ENCODE data around the gene CUTA. TPM values are rescaled to one million over a fixed set of nuclear protein-coding genes. Genes with fewer than 3 reads are reported as not detected.

CUTA gene
- total RNA-seq, 3 donors from 2014 or later (not counting 1 experiment from before 2014, with no cell fraction given): 166 to 186 (median 184) TPM

DNA sequence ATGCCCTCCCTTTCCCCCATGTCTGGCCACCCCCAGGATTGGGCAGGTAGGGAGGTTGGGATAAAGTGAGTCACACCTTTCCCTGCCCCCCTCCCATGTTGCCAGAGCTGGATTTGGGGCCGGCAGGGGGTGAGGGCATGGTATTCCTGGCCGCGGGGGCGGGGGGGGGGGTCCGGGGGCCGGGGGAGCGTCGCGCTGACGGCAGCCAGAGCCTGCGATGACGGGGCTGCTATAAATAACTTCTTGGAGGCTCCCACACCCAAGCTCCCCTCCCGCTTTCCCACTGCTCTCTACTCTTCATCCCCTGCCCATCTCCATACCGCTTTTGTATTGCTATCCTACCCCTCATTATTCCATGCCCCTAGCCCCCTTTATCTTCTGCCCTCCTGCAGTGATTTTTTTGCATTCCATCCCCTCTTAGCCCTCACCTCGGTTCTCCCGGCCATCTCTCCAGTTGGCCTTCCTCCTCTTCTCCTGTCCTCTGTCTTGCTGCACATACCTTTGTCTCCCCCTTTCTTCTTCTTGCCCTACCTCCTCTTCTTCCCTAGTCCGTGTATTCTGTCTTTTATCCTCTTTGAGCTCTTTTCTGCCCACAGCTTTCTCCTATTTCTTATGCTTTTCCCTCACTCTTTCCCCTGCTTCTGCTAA is 15.8 kb upstream of the CUTA start:
- Mint-ChIP-seq H3K27ac (peak overlapping the region in 1 of 2 donors; percentile 92), H3K27me3 (ENCODE audit: low read depth in 2 of 2) (no peaks in the 10 kb centered on the region), H3K36me3 (peaks cover 7% of the 10 kb centered on the region), H3K9me3 (no peaks in the 10 kb centered on the region), H3K4me3 (no peak overlapping the region), H3K4me1 (peaks cover 41 to 54% of the 10 kb centered on the region in 2 donors)
- no peaks in the 10 kb centered on the region for H3K9me3 ChIP-seq (ENCODE audit: control insufficient read depth, insufficient read depth, low read length)
- 51% methylated on average over 16 of the region's 17 CpGs for WGBS (ENCODE audit: insufficient coverage)
- H3K27me3 ChIP-seq (ENCODE audit: control insufficient read depth, insufficient read depth, low read length): no peaks in the 10 kb centered on the region
- TF ChIP-seq, protein P1, sequence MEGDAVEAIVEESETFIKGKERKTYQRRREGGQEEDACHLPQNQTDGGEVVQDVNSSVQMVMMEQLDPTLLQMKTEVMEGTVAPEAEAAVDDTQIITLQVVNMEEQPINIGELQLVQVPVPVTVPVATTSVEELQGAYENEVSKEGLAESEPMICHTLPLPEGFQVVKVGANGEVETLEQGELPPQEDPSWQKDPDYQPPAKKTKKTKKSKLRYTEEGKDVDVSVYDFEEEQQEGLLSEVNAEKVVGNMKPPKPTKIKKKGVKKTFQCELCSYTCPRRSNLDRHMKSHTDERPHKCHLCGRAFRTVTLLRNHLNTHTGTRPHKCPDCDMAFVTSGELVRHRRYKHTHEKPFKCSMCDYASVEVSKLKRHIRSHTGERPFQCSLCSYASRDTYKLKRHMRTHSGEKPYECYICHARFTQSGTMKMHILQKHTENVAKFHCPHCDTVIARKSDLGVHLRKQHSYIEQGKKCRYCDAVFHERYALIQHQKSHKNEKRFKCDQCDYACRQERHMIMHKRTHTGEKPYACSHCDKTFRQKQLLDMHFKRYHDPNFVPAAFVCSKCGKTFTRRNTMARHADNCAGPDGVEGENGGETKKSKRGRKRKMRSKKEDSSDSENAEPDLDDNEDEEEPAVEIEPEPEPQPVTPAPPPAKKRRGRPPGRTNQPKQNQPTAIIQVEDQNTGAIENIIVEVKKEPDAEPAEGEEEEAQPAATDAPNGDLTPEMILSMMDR (IDR thresholded peaks at IDR 0.05): no peak
- intact Hi-C loops (cut with micrococcal nuclease): no loop called here
- H3K4me3 ChIP-seq (ENCODE audit: low read length): no peak overlapping the region
- DNase-seq (no peak), ATAC-seq (no peak)
- peaks cover 44% of the 10 kb centered on the region for H3K4me1 ChIP-seq (ENCODE audit: control insufficient read depth, insufficient read depth, low read length)
- peaks cover 29% of the 10 kb centered on the region for H3K36me3 ChIP-seq (ENCODE audit: control insufficient read depth, insufficient read depth, low read length)
- no peak overlapping the region for H3K27ac ChIP-seq (ENCODE audit: low read length)

DNA sequence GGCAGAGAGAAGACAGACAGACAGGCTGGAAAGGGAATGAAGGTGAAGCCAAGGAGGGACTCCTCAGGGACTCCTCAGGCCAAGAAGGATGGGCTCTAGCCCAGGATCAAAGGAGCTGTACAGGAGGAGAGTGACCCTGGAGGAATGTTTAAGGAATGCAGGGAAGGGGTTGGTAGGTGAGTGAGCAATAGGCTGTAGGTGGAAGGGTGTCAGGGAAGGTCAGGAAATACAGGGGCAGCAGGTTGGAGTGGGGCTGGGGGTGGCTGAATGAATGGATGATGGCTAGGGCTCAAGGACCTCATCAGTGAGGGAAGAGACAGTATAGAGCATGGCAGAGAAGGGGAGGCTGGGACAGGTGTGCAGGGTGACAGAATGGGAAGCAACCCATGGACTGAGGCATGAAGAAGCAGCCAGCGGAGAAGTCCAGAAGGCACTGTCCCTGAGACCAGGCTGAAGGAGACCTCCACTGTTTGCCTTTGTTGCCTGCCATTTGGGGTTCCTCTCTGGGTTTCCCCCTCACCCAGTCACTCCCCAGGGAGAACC is 15.2 kb upstream of the CUTA start:
- TF ChIP-seq, protein P1 (IDR thresholded peaks at IDR 0.05): no peak
- Mint-ChIP-seq H3K4me1 (peaks cover 46 to 59% of the 10 kb centered on the region in 2 donors), H3K4me3 (peak overlapping the region; percentile 78), H3K27ac (peak overlapping the region; percentile 59 to 92), H3K9me3 (no peaks in the 10 kb centered on the region), H3K27me3 (ENCODE audit: low read depth in 2 of 2) (no peaks in the 10 kb centered on the region), H3K36me3 (peaks cover 7% of the 10 kb centered on the region)
- Histone ChIP-seq H3K36me3 (ENCODE audit: control insufficient read depth, insufficient read depth, low read length) (peaks cover 23% of the 10 kb centered on the region), H3K4me3 (ENCODE audit: low read length) (no peak overlapping the region), H3K27me3 (ENCODE audit: control insufficient read depth, insufficient read depth, low read length) (no peaks in the 10 kb centered on the region), H3K27ac (ENCODE audit: low read length) (no peak overlapping the region), H3K9me3 (ENCODE audit: control insufficient read depth, insufficient read depth, low read length) (no peaks in the 10 kb centered on the region), H3K4me1 (ENCODE audit: control insufficient read depth, insufficient read depth, low read length) (peaks cover 50% of the 10 kb centered on the region)
- WGBS (ENCODE audit: insufficient coverage): 96% methylated on average over 1 of the region's 1 CpG
- ATAC-seq: no peak
- intact Hi-C loops (cut with micrococcal nuclease): no loop called here
- no peak for DNase-seq

DNA sequence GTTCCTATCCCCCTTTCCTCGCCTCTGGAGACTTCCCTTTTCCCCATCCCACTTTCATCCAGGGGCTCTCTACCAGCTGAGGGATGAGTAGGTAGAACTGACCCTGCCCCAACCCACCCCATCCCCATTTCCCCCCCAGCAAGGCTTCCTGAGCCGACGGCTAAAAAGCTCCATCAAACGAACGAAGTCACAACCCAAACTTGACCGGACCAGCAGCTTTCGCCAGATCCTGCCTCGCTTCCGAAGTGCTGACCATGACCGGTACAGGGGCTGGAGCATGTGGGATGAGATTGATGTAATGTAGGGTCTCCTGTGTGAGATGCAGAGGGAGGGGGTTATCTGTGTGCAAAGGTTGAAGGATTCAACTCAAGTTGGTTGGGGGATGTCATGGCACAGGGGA is 14.6 kb upstream of the CUTA start:
- H3K27ac ChIP-seq (ENCODE audit: low read length): no peak overlapping the region
- Mint-ChIP-seq H3K27me3 (ENCODE audit: low read depth in 2 of 2) (no peaks in the 10 kb centered on the region), H3K4me3 (peak overlapping the region; percentile 78), H3K4me1 (peaks cover 47 to 61% of the 10 kb centered on the region in 2 donors), H3K27ac (peak overlapping the region; percentile 59 to 92), H3K9me3 (no peaks in the 10 kb centered on the region), H3K36me3 (peaks cover 5% of the 10 kb centered on the region)
- ATAC-seq (no peak), DNase-seq (no peak)
- TF ChIP-seq, protein P1 (IDR thresholded peaks at IDR 0.05): no peak
- 52% methylated on average over 9 of the region's 10 CpGs for WGBS (ENCODE audit: insufficient coverage)
- intact Hi-C loops (cut with micrococcal nuclease): no loop called here
- no peaks in the 10 kb centered on the region for H3K9me3 ChIP-seq (ENCODE audit: control insufficient read depth, insufficient read depth, low read length)
- no peaks in the 10 kb centered on the region for H3K27me3 ChIP-seq (ENCODE audit: control insufficient read depth, insufficient read depth, low read length)
- no peak overlapping the region for H3K4me3 ChIP-seq (ENCODE audit: low read length)
- peaks cover 19% of the 10 kb centered on the region for H3K36me3 ChIP-seq (ENCODE audit: control insufficient read depth, insufficient read depth, low read length)
- H3K4me1 ChIP-seq (ENCODE audit: control insufficient read depth, insufficient read depth, low read length): peaks cover 51% of the 10 kb centered on the region

Data from natural killer cell (primary cell).